ENCODE data around the gene BPIFB6. TPM values are rescaled to one million over a fixed set of nuclear protein-coding genes. Genes with fewer than 3 reads are reported as not detected.

The BPIFB6 gene
- total and polyA plus RNA-seq, 2 of the 4 experiments (the other 2 are of a cell fraction), result not detected

DNA sequence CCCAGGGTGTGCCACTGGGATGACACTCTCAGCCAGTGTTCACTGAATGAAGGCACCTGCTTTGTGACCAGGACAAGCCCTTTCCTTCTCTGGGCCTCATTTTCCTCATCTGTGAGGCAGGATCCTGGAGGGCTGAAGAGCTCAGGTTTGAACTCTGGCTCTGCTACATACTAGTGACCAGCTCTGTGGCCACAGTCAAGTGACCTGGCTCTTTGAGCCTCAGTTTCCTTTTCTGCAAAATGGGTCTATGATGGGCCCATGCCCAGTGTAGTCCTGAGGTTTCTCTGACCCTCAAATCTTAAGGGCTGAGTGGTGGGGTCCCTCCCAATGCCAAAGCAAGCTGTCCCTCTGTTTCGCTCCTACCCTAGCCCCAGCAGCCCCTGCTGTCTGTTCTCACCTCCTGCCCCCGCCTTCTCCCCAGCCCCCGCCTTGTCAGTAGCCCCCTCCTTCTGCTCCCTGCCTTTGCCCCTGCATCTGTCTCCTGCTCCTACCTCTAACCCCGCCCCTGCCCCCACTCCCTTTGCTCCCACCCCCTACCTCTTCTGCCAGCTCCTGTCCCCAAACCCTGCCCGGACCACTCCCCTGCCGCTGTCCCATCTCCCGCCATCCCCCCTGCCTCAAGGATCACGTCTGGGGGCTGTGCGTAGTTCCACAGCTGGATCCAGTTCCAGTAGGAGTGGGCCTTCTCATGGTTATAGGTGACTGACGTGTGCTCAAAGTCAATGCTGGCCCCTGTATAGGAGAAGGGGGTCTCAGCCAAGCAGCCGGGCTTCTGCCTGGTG is 44.2 kb upstream of the BPIFB6 start:
- no peaks in the 10 kb centered on the region for H3K79me1 ChIP-seq (ENCODE audit: low read depth in 1 of 2, low read length in 2 of 2)
- in situ Hi-C loops (cut with MboI; ENCODE audit: low sequenced_read_pairs) (no loop called here), intact Hi-C loops (cut with micrococcal nuclease) (no loop called here), dilution Hi-C loops (cut with HindIII; ENCODE audit: low sequenced_read_pairs, unreplicated experiment) (no loop called here)
- no peak overlapping the region for H3K56ac ChIP-seq (ENCODE audit: extremely low read depth, insufficient read depth, low read length)
- H2BK120ac ChIP-seq (ENCODE audit: low read depth, low read length), result no peak overlapping the region
- H3K14ac ChIP-seq (replicated peaks; ENCODE audit: low read depth, low read length), result no peak overlapping the region
- TF ChIP-seq BHLHE40 (IDR thresholded peaks at IDR 0.05; ENCODE audit: low read depth, low read length), result no peak
- H3K4me2 ChIP-seq (ENCODE audit: low read depth, low read length), result no peak overlapping the region
- no peak overlapping the region for H2BK15ac ChIP-seq (ENCODE audit: low read depth, low read length)
- H3K18ac ChIP-seq (ENCODE audit: low read depth, low read length), result no peak overlapping the region
- no peak overlapping the region for H3K27ac ChIP-seq (ENCODE audit: insufficient read depth, low read length)
- no peak overlapping the region for H2AK9ac ChIP-seq (replicated peaks; ENCODE audit: low read depth, low read length, poor library complexity)
- POLR2A ChIA-PET (ENCODE audit: unreplicated experiment), result no interaction called here
- H3K27me3 ChIP-seq (ENCODE audit: control insufficient read depth, insufficient read depth, low read length), result peaks cover 5% of the 10 kb centered on the region
- H3K4me3 ChIP-seq (ENCODE audit: insufficient read depth, low read depth, low read length), result no peak overlapping the region
- no peaks in the 10 kb centered on the region for H3K36me3 ChIP-seq (ENCODE audit: control insufficient read depth, insufficient read depth, low read length)
- H4K20me1 ChIP-seq (ENCODE audit: insufficient read depth, low read length), result no peaks in the 10 kb centered on the region
- CTCF ChIA-PET, result no interaction called here
- DNase-seq, result no peak
- H2BK20ac ChIP-seq (ENCODE audit: low read depth, low read length), result no peak overlapping the region
- no CpG with 5 or more reads among the region's 11 CpGs for WGBS, 2 experiments (ENCODE audit: extremely low coverage in 2 of 2, insufficient read length in 1 of 2)
- no peak overlapping the region for H4K5ac ChIP-seq (ENCODE audit: low read depth, low read length)
- no TSS peak for BruUV-seq (replicated peaks)
- ATAC-seq (ENCODE audit: low read depth), result no peak
- H3K9me3 ChIP-seq (ENCODE audit: control insufficient read depth, insufficient read depth, low read length), result no peaks in the 10 kb centered on the region
- no peaks in the 10 kb centered on the region for H3K4me1 ChIP-seq (ENCODE audit: control insufficient read depth, insufficient read depth, low read length)
- H3K23ac ChIP-seq (ENCODE audit: low read depth, low read length), result no peak overlapping the region
- H2AK5ac ChIP-seq (ENCODE audit: low read depth, low read length), result no peak overlapping the region
- H4K8ac ChIP-seq (ENCODE audit: low read depth in 2 of 2, low read length in 2 of 2), result no peak overlapping the region
- H2BK5ac ChIP-seq (ENCODE audit: low read depth, low read length, poor library complexity, severe bottlenecking), result no peak overlapping the region
- H3K9me1 ChIP-seq (ENCODE audit: insufficient read depth, low read length), result no peaks in the 10 kb centered on the region
- H4K91ac ChIP-seq (ENCODE audit: insufficient read depth, low read depth, low read length), result no peak overlapping the region
- no peak overlapping the region for H3K9ac ChIP-seq (ENCODE audit: low read depth, low read length)
- H2AFZ ChIP-seq (replicated peaks; ENCODE audit: low read length, poor library complexity), result peak overlapping the region; percentile 51
- H3K4ac ChIP-seq (ENCODE audit: low read depth, low read length), result no peak overlapping the region

Data from IMR-90 (cell line).